ENCODE results near the gene THUMPD3.
A peak's percentile ranks its signal among the peaks of the same experiment; 100 is the strongest.

The THUMPD3 gene

DNA sequence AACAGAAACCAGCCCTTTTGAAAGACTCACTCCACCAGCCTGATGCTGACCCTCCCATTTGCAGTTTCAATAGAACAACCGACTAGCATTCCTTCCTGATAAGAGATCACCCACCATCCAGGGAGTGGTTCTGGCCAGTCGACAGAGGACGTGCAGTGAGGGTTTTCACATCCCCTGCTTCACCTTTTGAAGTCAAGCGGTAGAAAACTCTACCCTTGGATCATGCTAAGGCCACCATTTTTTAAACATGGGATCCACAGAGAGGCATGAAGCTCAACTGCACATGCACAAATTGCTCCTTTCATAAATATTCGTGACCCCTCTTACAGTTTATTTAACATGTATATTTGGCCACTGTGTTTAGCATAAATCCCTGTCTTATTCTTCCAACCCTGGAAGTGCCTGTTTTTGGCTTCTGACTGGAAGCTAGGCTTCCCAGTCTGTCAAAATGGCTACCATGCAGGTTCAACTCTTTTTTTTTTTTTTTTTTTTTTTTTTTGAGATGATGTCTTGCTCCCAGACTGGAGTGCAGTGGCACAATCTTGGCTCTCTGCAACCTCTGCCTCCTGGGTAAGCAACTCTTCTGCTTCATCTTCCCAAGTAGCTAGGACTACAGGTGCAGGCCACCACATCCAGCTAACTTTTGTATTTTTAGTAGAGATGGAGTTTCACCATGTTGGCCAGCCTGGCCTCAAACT is 1.0 kb upstream of the THUMPD3 start:
- no peak for DNase-seq

- no peak for DNase-seq
Measured at GRCh38 chr3:9369508-9369907, 6.7 kb downstream of the THUMPD3 start.

DNA sequence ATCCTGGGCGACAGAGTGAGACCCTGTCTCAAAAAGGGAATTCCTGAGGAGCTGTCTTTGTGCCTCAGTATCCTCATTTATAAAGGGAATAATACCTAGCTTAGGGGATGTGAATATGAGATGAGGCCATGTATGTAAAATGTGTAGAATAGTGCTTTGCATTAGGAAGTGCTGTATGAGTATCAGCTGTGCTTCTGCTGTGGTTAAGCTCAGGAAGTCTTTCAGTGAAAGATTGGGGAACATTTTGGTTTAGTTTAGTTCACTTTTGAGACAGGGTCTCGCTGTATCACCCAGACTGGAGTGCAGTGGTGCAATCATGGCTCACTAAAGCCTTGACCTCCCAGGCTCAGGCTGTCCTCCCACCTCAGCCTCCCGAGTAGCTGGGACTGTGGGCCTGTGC is 10.6 kb downstream of the THUMPD3 start:
- DNase-seq, result no peak

- no peak for DNase-seq
Measured at GRCh38 chr3:9377981-9378380, 15.1 kb downstream of the THUMPD3 start.

- DNase-seq, result no peak
Measured at GRCh38 chr3:9379327-9379726, 16.5 kb downstream of the THUMPD3 start.

DNA sequence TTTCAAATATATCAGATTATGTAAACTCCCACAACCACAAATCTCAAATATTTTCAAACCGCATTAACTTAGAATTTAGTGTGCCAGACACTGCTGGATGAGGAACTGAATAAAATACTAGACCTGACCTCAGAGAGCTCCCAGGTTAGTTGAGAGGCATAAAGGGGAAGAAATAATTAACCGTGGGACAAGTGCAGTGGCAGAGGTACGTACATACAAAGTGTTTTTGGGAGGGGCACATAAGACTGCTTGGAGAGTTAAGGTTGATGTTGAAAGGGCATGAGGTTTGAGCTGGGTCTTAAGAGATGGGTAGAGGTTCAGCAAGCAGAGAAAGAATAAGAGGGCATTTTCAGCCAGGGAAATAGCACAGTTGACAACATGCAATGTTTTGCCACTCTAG is 17.2 kb downstream of the THUMPD3 start:
- no peak for DNase-seq

GRCh38 chr3:9384141-9384828 is 21.4 kb downstream of the THUMPD3 start:
- no peak for DNase-seq

DNA sequence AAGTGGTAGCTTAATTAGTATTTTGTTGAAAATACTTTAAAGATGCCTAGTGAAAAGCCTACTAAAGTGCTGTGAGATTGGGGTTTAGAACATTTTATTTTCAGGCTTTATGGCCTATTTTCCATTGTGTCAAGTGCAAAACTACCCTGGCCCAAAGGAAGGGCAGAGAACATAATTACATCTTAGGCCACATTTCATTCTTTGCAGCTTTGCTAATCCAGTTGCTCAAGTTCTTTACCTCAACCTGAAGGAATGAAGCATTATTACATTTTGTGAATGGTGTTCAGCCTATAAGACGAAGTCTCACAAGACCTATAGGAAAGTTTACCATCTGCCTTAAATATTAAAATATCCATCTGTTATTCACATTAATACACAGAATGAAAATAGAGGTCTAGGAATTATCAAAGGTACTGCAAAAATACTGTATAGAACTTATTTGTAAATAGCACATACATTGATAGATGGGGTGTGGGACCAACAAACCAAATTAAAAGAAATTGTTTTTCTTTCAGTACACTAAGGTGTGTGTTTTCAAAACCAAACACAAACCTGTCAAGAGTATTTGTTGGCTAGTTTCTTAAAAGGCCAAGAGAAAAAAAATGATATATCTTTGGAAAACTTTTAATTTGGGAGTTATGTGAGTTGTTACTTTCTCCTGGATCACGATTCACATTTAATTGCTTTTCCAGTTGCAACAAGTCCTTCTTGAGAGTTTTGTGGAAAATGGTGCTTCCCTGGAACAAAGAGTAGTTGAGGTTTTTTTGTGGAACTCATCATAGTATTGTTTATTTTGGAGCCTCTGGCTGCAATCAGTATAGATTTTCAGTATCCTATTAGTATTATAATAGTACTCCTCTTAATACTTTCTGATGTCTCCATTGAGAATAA is 22.6 kb downstream of the THUMPD3 start:
- no peak for DNase-seq

DNA sequence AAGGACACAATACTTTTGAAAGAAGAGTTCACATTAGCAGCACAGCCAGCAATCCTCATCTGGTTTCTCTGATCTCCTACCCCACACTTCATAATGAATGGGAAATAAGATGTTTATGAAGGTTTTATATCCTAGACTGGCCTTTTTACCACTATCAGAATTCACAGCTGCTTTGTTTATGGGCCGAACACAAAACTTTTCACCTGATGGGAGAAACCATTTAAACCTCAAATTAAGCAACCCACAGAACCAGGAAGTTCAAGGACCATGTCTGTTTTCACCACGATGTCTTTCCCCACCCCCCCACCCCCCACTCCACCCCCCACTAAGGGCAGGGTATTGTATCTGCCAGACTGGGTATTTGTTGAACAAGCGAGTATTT is 23.2 kb downstream of the THUMPD3 start:
- no peak for DNase-seq

DNA sequence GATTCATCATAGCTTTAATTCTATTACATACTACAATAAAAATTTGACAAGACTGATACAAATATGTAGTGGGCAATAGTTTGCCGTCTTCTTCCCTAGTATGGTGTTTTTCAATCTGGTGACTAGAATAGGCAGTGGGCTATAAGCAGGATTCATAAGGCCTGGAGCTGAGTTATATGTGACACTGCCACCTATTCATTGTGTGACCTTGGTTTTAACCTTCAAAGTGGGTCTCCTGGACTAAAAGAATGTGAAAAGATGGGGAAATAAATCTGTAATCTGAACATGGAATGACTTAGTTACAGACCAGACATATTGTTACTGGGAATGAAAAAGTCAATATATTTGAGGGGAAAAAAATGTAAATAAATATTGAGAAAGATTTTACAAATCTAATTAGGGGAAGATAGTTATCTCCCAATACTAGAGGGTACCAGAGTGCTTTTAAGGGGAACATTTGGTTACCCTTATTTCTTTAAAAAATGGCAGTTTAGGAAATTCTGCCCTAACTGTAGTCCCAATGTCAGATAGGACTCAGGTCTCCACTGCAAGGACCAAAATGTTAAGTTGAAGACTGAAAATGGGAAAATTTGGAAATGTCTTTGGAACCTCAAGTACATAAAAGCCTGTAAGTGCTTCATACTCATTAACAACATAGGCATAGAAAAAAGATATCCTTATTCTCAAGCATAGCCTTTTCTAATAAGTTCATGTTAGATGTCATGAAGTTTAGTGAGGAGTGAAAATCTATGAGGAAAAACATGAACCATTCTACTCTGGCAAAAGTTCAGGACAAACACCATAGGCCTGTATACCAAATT is 23.9 kb downstream of the THUMPD3 start:
- no peak for DNase-seq

DNA sequence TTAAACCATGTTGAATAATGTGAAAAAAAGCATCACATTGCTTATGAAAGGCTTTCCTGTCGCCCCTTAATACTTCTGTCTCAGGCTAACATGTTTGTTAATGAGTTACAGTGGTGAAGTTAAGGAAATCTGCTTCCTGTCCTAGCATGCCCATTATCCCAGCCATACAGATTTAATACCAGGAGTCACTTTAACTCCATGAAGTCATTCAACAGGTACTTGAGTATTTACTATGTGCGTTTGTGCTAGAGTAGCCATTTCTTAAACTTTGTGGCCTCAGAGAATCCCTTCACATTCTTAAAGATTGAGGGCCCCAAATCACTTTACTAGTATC is 24.4 kb downstream of the THUMPD3 start:
- no peak for DNase-seq

DNA sequence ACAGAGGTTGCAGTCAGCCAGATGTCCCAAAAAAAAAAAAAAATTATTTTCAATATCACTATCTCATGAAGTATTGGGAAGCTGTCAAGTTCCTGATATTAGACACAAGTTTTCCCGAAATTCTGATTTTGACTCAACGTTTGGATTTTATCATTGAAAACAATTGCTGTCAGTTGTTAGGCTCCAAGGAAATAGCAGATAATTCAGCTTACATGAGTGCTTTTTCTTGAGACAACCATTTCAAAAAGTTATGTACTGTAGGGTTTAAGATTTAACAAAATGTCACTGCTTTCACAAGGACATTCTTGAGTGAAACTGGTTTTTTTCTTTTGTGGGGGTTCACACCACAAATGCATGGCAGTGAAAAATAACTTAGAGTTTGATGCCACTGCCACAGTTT is 25.3 kb downstream of the THUMPD3 start:
- no peak for DNase-seq

GRCh38 chr3:9388562-9389272 is 25.9 kb downstream of the THUMPD3 start:
- DNase-seq, result no peak

DNA sequence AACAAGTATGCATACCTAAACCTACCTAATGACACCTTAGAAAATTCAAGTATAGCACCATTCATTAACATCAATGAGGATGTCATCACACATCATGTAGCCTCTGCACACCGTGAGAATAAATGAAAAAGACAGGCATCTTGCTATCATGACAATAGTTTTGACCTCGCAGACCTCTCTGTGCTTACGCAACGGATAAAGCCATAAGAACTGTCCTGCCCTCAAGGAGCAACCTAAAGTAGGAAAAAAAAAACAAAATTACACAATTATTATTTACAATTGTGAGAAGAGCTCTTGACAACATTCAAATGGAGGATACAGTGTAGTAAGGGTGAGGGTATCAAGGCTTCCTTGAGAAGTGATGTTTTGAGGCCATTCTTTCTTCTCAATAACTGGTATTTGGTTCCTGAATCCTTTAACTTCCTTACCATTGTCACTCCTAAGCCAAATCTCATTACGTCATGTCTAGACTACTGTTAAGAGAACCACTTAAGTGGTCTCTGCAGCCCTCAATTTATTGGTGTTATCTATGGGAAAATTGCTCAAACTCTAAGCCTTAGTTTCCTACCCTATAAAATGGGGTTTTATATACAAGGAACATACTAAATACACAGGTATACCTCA is 27.5 kb downstream of the THUMPD3 start:
- DNase-seq, result no peak

- DNase-seq, result no peak
Measured at GRCh38 chr3:9392041-9392440, 29.2 kb downstream of the THUMPD3 start.

DNA sequence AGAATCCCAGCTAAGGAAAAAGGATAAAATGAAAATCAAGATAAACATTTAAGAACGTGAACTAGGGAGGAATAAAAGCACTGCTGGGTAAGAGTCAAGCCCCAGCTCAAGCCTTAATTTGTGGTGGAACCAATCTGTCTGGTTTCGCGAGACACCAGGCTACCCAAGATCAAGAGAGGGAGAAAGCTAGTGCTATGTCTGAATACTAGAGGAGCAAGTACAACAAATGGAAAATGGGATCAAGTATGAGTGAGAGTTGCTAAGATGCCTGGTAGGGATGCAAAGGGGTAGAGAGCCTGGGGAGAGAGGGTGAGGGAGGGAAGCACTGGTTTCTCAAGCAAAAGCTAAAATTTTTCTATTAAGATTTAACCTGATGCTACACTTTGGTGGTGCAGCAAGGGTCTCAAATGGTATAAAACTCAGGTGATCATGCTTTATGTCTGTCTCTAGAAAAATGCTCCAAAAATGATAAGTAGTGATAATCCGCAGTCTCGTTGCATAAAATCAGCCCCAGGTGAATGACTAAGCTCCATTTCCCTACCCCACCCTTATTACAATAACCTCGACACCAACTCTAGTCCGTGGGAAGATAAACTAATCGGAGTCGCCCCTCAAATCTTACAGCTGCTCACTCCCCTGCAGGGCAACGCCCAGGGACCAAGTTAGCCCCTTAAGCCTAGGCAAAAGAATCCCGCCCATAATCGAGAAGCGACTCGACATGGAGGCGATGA is 32.9 kb downstream of the THUMPD3 start:
- no peak for DNase-seq

DNA sequence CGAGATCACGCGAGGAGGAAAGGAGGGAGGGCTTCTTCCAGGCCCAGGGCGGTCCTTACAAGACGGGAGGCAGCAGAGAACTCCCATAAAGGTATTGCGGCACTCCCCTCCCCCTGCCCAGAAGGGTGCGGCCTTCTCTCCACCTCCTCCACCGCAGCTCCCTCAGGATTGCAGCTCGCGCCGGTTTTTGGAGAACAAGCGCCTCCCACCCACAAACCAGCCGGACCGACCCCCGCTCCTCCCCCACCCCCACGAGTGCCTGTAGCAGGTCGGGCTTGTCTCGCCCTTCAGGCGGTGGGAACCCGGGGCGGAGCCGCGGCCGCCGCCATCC is 33.4 kb downstream of the THUMPD3 start:
- DNase-seq, result peak; percentile 88

DNA sequence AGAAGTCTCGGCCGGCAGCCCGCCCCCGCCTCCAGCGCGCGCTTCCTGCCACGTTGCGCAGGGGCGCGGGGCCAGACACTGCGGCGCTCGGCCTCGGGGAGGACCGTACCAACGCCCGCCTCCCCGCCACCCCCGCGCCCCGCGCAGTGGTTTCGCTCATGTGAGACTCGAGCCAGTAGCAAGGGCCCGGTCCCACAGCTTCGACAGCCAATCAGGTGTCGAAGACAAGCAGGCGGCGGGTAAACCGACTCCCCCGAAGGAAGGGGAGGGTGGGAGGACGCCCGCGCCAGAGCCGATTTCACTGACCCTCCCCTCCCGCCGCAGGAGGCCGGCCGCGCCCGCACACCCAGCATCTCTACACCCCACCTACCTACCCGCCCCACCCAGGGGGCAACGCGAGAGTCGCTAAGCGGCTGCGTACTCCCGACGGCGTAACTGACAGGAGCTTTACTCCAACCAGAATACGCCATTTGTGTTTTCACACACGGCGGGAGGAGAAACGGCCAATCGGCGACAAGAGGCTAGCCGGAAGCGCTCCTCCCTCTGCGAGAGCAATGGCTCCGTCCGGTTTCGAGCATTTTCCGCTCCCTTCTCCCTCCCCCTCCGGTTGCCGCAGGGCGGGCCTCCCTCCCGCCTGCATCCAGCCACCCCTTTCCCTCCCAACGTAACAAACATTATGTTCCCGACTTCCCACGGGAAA is 33.9 kb downstream of the THUMPD3 start:
- DNase-seq, result peak; percentile 98

- peak; percentile 99 for DNase-seq
Measured at GRCh38 chr3:9397332-9397905, 34.6 kb downstream of the THUMPD3 start, which contains the start of gene SETD5. TSS of gene SETD5 (plus strand) at chr3:9397615. CDS start at chr3:9428939, 31,324 bp downstream.
